CD4-positive, alpha-beta T cell treated with Interleukin-15 for 1 hour (primary cell): ENCODE measurements around the gene ECT2L.
"Not testable (repeated sequence)": the region's sequence is repeated elsewhere in the genome, so short reads cannot be mapped to it uniquely, and the experiment has no call there.

Source experiments
- DNase-seq: peaks from one replicate; pipeline ENCODE4 v3.0.0-alpha.2; 2020

ECT2L gene

DNA sequence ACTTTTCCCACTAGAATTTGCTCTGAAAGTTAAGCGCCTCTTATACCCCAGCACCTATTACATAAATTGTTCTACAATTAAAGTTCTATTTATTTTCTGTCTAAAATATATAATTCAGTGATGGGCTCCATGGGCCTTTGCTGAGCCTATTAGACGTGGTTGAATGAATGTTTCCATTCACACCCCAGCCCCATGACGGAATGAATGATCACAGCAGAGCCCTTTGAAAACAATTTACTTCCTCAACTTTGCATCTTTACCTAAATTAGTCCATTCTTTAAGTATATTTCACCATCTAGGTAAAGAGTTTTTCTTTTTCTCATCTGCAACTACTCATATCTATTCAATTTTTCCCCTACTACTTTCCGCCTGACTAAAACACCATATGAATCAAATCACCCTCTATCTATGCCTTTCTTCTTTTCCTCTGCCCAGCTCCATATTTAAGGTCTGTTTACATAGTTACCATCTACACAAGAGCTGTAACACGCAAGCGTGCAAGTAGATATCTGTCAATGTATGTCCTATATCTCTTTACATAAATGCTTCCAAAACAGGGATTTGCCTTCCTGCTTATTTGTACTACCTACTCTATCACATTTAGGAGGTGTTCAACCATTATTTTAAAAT, 69.7 kb downstream of the ECT2L start:
- DNase-seq = no peak

DNA sequence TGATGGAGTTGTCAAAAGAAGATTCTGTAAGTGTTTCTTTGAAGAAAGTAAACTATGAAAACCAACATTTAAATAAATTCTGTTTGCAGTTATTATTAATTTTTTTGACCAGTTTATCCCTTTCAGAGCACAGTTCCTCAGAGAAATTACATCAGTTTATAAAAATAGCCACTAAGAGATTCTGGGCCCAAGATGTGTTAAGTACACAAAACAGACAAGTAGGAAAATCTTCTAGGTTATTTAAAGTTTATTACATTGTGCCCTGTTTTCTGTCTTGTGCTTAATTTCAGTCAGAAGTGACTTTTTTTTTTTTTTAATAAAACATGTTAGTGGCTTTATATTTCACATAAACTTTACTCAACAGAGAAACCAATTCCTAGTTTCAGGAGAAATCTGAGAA, 72.3 kb downstream of the ECT2L start:
- no peak for DNase-seq

DNA sequence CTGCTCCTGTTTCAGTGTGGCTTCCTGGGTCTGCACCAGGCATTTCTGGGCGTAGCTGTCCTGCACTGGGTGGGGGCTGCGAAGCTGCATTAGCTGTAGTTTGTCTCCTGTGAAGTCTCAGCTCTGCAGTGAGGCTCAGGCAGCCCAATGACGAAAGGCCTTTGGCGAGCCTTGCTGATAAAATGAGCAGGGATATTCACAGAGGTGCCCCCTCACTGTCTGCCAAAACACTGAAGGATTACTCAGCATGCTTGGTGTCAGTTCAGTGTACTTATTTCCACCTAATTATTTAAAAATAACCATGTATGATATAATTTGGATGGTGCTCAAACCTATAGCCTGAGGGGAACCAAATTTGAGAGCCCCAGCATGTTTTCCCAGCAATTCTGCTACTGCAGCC, 73.5 kb downstream of the ECT2L start:
- no peak for DNase-seq

DNA sequence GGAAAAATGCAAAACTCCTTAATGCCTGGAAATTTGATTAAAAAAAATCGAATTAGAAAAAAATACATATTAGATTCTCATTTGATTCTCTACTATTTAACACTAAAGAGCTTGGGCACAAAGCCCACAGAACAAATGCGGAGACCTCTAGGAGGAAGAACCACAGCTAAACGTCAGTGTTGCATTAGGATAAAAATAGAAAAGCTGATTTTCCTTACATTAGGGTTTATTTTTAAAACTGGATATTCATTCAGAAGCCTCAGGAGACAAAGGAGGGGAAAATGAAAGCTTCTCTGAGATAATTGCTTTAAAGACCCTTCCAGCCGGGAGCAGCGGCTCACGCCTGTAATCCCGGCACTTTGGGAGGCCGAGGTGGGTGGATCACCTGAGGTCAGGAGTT, 77.3 kb downstream of the ECT2L start:
- no peak for DNase-seq

DNA sequence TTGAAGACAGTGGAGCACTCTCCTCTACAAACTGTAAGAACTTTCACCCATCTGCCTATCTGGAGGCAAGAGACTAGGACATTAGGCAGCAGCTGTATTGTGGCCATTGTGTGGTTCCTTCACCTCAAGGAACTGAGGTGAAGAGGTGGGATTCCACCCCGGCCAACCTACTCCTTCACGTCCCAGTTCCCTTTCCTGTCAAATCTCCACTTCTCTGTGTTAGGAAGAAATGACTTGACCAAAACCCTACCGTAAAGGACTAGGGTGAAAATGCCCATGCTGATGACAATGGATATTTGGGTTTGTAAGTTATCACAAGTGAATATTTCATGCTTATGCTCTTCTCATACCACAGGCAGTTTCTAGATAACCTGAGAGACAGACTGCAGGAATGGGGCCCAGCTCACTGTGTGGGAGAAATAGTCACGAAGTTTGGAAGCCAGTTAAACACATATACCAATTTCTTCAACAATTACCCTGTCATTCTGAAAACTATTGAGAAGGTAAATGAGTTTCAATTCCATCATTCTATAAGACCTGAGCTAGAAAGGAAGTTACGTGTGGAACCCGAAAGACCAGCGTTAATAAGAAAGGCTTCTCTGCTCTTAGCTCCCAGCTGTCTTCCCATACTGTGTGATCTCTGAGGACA, 86.6 kb downstream of the ECT2L start:
- no peak for DNase-seq

DNA sequence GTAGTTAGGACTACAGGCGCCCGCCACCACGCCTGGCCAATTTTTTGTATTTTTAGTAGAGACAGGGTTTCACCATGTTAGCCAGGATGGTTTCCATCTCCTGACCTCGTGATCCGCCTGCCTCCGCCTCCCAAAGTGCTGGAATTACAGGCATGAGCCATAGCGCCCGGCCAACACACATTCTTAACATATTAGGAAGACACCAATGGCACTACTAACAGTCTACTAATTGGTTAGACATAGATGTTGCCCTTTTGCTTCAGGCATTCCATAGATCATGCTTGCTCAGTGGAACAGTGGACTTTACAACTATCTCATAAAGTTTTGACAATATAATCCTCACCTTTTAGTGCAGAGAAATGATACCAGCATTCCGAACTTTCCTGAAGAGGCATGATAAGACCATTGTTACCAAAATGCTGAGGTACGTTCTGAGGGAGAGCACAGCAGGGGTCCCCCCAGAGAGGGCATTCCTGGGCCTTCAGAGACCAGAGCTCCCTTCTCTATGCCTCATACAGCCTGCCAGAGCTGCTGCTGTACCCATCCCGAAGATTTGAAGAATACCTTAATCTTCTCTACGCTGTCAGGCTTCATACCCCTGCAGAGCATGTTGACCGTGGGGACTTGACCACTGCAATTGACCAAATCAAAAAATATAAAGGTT, 89.4 kb downstream of the ECT2L start:
- no peak for DNase-seq

DNA sequence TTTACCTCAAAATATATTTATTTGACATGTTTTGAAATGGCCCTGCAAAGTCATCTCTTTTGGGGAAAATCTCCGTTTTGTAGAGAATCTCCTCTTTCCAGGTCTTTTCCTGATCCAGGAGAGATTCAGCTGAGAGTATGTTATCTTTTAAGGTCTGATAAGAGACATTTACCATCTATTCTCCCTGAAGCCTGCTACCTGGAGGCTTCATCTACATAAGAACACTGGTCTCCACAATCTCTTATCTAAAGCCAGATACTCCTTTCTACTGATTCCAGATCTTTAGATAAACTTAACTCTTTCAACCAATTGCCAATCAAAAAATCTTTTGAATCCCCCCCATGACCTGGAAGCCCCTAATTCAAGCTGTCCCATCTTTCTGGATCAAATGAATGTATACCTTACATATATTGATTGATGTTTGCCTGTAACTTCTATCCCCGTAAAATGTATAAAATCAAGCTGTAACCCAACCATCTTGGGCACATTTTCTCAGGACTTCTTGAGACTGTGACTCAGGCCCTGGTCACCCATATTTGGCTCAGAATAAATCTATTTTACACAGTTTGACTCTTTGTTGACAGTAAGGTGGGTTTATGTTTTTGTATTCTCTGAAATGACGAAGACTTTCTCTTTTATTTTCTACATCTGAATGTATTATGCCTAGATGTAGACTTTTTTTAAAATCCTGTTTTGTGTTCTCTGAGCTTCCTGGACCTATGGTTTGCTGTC, 95.5 kb downstream of the ECT2L start:
- no peak for DNase-seq

DNA sequence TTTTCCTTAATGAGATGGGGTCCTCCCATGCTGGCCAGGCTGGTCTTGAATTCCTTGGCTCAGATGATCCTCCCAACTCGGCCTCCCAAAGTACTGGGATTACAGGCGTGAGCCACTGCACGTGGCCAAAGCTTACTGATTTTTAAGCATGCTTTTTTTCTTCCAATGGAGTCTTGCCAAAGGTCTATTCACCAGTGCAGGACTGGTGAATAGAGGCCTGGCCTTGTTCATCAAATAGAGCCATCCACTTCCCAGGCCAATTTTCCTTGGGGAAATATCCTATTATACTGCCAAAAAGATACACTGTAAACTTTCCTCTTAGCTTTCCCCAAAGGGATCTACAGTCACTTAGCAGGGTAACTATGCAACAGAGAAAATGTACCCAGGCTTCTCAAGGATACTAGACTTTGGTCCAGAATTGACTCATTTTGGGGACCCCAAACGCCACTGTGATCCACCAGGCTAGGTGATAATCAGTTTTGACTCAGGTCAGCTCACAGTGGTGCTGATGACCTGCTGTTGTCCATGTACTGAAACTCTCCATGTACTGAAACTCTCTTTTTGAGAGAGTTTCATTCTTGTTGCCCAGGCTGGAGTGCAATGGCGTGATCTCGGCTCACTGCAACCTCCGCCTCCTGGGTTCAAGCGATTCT, 100.3 kb downstream of the ECT2L start:
- no peak for DNase-seq

DNA sequence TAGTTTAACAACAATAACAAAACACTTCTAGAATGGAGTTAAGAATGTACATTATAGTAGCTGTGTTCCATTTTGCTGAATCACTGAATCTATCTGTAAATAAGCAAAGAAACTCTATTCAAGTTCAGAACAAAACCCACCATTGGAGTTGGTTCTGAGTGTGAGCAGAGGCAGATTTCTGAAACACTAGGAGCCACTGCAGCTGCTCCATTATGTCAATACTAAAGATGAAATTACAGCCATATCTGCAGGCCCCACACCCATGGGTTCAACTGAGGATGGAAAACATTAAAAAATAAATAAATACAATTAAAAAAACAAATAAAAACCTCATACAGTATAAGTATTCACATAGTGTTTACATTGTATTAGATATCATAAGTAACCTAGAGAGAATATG, 101.1 kb downstream of the ECT2L start:
- DNase-seq = no peak

DNA sequence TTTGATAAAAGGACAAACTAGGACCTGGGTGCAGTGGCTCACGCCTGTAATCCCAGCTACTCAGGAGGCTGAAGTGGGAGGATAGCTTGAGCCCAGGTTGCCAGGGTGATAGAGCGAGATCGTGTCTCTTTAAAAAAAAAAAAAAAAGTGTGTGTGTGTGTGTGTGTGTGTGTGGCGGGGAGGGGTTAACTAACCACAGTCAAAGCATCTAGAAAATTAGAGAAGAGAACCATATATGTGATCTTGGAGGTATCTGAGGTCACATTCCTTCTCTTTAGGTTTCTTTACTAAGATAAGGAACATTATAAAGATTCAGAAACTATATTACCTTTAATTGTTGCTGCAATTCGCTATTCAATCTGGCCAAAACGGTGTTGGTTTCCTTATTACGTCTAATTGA, 111.3 kb downstream of the ECT2L start:
- no peak for DNase-seq

DNA sequence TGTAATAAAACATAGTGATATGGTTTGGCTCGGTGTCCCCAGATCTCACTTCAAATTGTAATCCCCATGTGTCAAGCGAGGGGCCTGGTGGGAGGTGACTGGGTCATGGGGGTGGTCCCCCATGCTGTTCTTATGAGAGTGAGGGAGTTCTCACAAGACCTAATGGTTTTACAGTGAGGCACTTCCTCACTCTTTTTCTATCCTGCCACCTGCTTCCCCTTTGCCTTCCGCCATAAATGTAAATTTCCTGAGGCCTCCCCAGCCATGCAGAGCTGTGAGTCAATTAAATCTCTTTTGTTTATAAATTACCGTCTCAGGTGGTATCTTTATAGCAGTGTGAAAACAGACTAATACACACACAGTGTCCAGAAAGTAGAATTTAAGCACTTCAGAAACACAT, 113.6 kb downstream of the ECT2L start:
- DNase-seq = no peak

DNA sequence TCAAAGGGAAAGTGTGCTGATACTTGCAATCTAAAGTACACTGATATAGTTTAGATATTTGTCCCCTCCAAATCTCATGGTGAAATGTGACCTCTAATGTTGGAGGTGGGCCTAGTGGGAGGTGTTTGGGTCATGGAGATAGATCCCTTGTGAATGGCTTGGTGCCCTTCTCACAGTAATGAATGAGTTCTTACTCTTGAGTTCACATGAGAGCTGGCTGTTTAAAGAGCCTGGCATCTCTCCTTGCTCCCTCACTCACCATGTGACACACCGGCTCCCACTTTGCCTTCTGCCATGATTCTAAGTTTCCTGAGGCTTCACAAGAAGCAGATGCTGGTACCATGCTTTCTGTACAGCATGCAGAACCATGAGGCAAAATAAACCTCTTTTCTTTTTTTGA, 114.1 kb downstream of the ECT2L start:
- DNase-seq = no peak

DNA sequence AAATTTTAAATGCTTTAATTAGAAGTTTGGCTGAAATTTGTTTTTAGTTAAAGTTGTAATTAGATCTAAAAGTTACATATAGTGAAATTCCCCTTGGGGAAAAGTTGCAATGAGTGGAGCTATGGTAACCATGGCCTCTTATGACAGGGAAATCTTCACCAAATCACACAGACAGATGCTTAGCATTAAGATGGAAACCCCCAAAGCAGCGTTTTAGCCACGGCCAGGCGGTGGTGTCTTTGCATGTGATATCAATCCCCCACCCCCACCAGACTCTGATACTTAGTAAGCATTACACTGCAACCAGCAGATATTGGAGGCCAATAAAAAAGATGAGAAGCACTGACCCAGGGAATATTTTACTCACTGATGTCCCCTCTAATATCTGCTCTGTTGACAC, 116.4 kb downstream of the ECT2L start:
- no peak for DNase-seq

DNA sequence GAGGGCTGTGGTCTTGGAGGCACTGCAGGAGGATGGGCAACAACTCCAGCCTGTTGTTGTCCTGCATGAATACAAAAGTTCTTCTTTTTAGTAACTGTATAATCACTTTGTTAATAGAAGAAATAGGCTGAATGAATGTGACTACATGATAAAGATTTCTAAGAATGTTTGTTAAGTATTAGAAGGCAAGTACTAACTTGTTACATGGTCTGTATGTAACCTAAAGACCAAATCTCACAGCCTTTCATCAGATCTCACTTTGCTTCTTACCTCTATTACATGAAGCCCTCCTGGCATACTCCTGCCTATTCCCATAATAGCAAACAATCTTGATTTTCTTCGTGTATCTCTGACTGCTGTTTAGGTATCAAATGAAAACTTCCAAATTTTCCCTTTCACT, 118.8 kb downstream of the ECT2L start:
- DNase-seq = no peak

DNA sequence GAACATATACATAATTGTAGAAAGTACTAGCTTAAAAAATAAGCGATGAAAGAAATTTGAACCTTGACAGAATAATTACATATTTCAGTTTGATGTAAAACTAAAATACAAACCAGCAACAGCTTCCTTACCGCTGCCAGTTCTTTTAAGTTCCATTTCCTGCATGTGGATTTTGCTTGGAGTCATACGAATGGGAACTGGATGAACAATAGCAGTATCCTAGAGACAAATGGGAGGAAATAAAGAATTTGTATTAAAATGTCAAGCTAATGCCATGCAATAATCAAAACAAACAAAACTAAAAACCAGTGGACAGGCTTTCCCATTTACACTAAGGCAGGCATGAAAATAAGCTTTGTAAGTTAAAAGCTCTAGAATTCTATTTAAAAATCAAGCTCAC, 125.0 kb downstream of the ECT2L start:
- DNase-seq = no peak

DNA sequence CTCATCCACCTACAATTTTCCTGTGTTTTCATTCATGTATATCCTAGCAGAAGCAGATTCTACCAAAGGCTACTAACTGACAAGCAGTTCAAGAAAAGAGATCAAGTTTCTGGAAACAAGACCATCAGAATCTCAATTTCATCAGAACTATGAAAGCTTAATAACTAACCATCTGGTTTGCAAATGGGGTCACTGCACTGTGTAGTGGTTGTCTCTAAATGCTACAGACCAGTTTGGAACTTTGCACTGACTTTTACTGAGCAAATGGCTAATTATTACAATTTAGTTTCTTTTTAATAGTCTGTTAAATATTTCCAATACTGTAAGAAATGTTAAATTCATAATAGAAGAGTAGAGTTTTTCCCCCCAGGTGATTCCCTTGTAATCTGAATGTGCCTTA, 127.7 kb downstream of the ECT2L start:
- DNase-seq = no peak

DNA sequence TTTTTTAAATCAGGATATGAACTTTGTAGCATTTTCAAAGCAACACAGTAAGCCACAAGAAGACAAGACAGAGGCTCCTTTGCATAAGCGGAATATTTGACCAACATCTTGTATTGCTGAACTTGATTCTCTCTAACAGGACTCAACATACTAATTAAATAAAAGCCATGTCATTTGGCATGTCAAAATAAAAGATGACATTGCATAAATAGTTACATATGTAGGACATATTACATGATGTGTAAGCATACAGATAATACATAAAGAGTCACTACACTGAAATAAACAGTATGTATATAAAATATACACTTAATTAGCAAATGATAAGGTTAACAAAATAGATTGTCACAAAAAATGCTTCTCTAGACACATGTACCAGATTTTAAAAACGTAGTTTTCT, 129.9 kb downstream of the ECT2L start:
- DNase-seq = no peak

DNA sequence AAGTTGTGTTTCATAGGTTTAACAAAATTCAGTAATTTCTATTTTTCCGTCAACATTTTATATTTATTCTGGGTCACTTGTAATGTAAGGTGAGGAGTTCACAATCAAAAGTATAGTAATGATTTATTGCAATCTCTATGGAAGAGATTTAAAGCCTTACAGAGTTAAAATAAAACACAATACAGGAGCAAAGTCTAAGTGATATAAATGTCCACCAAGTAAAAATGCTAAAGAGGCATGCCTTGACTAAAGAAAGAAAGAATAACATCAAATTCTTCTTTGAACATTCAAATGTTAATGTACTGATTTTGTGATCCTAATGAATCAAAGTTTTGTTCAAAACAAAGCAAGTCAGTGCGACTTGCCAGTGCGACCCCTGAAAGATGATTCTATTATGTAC, 130.7 kb downstream of the ECT2L start:
- no peak for DNase-seq

DNA sequence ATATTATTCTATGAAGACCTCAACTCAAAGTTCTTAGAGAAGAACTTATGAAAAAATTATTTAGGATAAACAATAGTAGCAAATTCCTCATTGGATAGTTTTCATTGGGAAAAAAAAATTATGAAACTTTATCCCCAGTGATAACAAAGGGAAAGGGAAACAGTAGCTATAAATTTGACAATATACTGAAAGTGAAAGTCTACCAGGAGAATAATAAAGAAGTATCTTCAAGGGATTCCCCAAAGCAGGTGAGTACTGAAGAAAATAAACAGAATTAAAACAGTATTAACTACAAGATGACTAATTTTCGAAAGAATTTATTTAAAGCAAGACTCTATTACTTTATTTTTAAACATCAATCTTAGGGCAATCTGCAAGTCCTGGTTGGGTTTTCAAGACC, 135.8 kb downstream of the ECT2L start:
- DNase-seq = no peak

DNA sequence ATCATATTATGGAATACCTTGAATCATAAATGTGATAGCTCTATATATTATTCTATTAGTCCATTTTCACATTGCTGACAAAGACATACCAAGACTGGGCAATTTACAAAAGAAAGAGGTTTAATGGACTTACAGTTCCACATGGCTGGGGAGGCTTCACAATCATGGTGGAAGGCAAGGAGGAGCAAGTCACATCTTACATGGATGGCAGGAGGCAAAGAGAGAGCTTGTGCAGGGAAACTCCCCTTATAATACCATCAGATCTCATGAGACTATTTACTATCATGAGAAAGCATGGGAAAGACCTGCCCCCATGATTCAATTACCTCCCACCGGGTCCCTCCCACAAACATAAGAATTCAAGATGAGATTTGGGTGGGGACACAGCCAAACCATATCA, 141.0 kb downstream of the ECT2L start:
- not testable (repeated sequence) for DNase-seq

DNA sequence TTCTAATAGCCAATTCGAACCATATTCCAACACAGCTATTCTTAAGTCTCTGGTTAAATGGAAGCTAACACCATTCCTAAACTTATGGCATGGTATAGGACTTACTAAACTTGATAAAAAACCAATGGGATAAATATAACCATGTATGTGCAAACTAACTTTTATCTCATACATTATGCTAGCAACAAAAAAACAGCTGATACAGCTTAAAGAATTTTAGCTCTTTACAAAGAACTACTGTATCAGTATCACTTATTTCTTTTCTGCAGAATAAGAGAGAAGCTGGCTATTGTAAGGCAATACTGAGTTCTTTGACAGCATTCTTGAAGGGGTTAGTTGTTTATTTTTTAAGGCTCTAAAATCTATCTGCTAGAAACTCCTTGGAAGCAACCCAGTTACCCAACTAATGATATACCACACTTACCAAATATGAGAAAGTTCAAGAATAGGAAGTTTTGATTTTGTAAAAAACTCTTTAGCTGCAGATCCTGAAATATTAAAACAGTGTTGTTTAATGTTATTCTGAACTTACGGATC, 147.3 kb downstream of the ECT2L start:
- no peak for DNase-seq

DNA sequence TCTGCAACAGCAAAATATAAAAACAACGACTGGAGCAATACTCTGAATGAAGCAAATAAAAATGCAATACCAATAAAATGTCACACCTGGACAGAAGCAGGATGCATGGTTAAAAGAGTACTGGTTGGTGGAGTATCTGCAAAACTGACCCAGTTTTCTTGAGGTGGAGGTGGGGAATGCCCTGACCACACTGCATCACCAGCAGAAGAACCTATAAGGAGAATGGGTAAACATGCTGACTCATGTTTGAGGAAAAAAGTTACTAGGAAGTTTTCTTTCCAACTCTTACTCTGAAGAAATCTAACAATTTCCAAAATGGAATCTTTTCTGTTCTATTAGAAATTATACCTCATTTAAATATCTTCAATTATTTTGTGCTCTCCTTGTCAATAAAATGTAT, 148.5 kb downstream of the ECT2L start:
- DNase-seq = no peak

DNA sequence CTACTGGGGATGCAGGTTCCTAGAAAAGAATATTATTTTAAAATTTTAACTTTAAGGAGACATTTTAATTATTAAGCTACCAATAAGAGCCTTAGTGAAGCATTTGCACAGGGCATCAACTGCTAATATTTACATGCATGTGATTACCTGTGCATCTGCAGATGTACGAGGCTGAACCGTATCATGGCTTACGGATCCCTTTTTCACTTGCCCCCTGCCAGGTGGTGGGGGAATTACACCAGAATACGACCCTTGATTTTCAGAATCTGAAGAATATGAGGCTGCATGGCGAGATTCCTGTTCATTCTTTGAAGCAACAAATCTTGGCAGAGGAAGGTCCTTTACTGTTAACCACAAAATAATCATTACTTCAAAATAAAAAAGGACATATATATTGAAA, 149.5 kb downstream of the ECT2L start:
- no peak for DNase-seq
